Left lung (tissue), 10 donors: ENCODE data around the gene SLC17A8. TPM values are rescaled to one million over a fixed set of nuclear protein-coding genes. Genes with fewer than 3 reads are reported as not detected.

Experiments used
- ATAC-seq: fragments of 200-7000 bp; cut with Tn5 transposase; one replicate; pipeline ENCODE4 v1.9.1; 2020; ENCODE audit warnings: moderate library complexity
- DNase-seq, 4 donors: peaks; one replicate each; pipeline ENCODE4 v3.0.0-alpha.2; 2013 to 2020
- H3K27ac ChIP-seq, 2 donors: fragments of 200-600 bp; sonication (generic) in 1 of 2; one replicate each; pipeline versions ENCODE4 v1.5.0 to v1.8.0; 2020 to 2021
- H3K27me3 ChIP-seq, 2 donors: fragments of 200-600 bp; sonication (generic) in 1 of 2; one replicate each; pipeline versions ENCODE4 v1.5.0 to v1.8.0; 2020 to 2021
- H3K36me3 ChIP-seq, 2 donors: fragments of 200-600 bp; sonication (generic) in 1 of 2; one replicate each; pipeline versions ENCODE4 v1.5.0 to v1.8.0; 2020 to 2021
- H3K4me1 ChIP-seq, 2 donors: fragments of 200-600 bp; one replicate each; pipeline ENCODE4 v1.8.0; 2021
- H3K4me3 ChIP-seq, 2 donors: fragments of 200-600 bp; sonication (generic) in 1 of 2; one replicate each; pipeline versions ENCODE4 v1.5.0 to v1.8.0; 2020 to 2021; ENCODE audit warnings: mild to moderate bottlenecking in 1 of 2
- H3K9me3 ChIP-seq, 2 donors: fragments of 200-600 bp; sonication (generic) in 1 of 2; one replicate each; pipeline versions ENCODE4 v1.5.0 to v1.8.0; 2020 to 2021
- intact Hi-C, 2 donors: fragments of 100-400 bp; cut with DNase I; formaldehyde crosslinking; loops; one replicate each; pipeline versions ENCODE4 v1.11.2 to v1.14.2; 2022
- polyA plus RNA-seq, 6 donors: library from polyadenylated mRNA; unstranded; fragments of 120-200 nt; gene quantifications; one replicate each; pipeline ENCODE4 v1.2.1, GENCODE V29; 2013; ENCODE audit not compliant: insufficient read length in 6 of 6
- total RNA-seq, 2 donors: library from RNA; stranded (reverse); fragmentation: NEBNext Ultra II Directional; extraction: Animal tissue kit (Norgen Biotek cat#: 25700); gene quantifications; one replicate each; pipeline ENCODE4 v1.2.1, GENCODE V29; 2021
- TF ChIP-seq, protein P1 (sequence below), 2 donors: fragments of 200-600 bp; sonication (generic) in 1 of 2; IDR thresholded peaks; one replicate each; pipeline versions ENCODE4 v1.5.0 to v1.8.0; 2021; ENCODE audit warnings: antibody characterized with exemption in 2 of 2
- donor health status: DM: no; HTN: yes; CAD: no.
- donor health status: DM: no; HTN: no; CAD: no.

The SLC17A8 gene
- total and polyA plus RNA-seq, 8 donors, result 0.13 to 4.0 (median 2.8) TPM

DNA sequence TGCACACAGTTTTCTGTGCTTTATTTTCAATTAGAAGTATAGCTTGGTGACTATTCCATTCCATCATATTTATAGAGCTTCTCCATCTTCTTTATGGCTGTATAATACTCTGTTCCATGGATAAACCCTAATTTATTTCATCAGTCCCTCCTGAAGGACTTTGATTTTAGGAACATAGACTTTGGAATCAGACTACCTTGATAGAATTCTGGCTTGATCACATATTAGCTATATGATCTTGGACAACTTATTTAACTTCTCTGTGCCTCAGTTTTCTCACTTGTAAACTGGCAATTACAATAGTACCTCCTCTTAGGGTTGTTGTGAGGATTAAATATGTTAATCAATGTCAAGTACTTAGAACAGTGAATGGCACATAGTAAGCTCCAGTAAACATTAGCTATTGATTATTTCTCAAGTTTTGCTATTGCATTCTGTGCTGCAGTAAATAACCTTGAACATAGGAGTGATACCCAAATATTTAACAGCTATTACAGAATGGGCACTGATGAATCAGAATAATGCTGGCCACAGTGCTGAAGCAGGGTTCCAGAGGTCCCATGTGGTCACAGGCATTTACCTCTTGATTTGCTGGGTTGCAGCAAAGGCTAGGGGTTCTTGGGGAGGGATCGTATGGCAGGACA is 104.6 kb downstream of the SLC17A8 start:
- no peaks in the 10 kb centered on the region for H3K27me3 ChIP-seq
- no peaks in the 10 kb centered on the region for H3K4me1 ChIP-seq
- DNase-seq (no peak), ATAC-seq (no peak)
- intact Hi-C loops, result no loop called here
- H3K4me3 ChIP-seq, result no peak overlapping the region
- H3K27ac ChIP-seq, result no peak overlapping the region
- no peaks in the 10 kb centered on the region for H3K9me3 ChIP-seq
- TF ChIP-seq, protein P1, sequence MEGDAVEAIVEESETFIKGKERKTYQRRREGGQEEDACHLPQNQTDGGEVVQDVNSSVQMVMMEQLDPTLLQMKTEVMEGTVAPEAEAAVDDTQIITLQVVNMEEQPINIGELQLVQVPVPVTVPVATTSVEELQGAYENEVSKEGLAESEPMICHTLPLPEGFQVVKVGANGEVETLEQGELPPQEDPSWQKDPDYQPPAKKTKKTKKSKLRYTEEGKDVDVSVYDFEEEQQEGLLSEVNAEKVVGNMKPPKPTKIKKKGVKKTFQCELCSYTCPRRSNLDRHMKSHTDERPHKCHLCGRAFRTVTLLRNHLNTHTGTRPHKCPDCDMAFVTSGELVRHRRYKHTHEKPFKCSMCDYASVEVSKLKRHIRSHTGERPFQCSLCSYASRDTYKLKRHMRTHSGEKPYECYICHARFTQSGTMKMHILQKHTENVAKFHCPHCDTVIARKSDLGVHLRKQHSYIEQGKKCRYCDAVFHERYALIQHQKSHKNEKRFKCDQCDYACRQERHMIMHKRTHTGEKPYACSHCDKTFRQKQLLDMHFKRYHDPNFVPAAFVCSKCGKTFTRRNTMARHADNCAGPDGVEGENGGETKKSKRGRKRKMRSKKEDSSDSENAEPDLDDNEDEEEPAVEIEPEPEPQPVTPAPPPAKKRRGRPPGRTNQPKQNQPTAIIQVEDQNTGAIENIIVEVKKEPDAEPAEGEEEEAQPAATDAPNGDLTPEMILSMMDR (IDR thresholded peaks at IDR 0.05), result no peak
- H3K36me3 ChIP-seq, result no peaks in the 10 kb centered on the region

DNA sequence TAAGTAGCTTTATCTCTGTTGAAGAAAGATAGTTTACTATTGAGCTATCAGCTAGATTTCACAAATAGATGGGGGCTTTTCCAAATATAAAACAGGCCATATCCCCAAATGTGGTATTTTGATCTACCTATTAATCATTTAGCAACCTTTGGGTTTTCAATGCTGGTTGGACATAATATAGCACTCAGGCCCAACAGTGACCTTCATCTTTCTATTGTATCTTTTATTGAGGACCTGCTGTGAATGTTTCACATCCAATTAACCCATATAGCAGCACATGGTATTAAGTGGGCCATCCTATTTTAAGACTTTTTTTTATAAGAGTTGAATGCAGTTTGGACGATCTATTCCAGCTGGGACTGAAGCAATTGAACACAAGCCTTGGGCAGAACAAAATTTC is 106.8 kb downstream of the SLC17A8 start:
- Histone ChIP-seq H3K4me3 (no peak overlapping the region), H3K27ac (no peak overlapping the region), H3K4me1 (no peaks in the 10 kb centered on the region), H3K27me3 (no peaks in the 10 kb centered on the region), H3K9me3 (no peaks in the 10 kb centered on the region), H3K36me3 (no peaks in the 10 kb centered on the region)
- ATAC-seq, result no peak
- DNase-seq, result no peak
- TF ChIP-seq, protein P1 (IDR thresholded peaks at IDR 0.05), result no peak
- intact Hi-C loops, result no loop called here

DNA sequence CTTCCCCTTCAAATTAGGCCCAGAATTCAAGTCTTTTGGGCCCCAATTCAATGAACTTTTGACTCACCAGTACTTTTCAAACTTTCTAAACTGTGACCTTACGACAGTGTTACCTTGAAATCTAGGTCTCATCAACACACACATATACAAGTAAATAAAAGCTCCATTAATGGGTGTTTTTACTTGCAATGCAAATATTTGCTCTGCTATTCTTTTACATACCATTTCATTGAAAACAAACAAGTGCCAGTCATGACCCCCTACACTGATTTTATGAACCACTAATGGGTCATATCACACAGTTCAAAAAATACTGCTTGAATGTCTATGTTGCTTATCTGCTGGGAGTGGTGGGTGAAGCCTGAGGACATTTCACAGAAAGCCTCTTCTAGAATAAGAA is 107.7 kb downstream of the SLC17A8 start:
- ATAC-seq, result no peak
- H3K4me3 ChIP-seq, result no peak overlapping the region
- intact Hi-C loops, result no loop called here

DNA sequence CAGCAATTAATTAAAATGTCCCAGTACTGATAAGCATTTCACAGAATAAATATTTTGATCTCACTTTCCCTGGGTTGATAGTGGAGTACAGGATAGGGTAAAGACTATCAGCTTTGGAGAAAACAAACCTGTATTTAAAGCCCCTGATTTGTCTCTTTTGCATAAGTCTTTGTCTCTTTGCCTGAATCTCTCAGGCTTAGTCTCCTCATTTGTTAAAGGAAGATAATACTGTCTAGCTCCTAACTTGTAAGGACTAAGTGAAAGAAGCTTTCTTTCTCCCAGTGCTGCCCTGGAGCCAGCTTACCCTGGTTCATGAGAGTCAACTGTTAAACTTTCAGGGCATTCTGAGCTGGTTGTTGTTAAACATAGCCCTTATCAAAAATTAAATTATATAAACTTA is 111.3 kb downstream of the SLC17A8 start:
- Histone ChIP-seq H3K27ac (no peak overlapping the region), H3K9me3 (no peaks in the 10 kb centered on the region), H3K4me3 (no peak overlapping the region), H3K36me3 (no peaks in the 10 kb centered on the region), H3K27me3 (no peaks in the 10 kb centered on the region), H3K4me1 (no peaks in the 10 kb centered on the region)
- ATAC-seq, result no peak
- TF ChIP-seq, protein P1 (IDR thresholded peaks at IDR 0.05), result no peak
- no peak for DNase-seq
- intact Hi-C loops, result no loop called here

More for the DNA sequence above, 107.7 kb downstream of the SLC17A8 start:
- H3K4me1 ChIP-seq, result no peaks in the 10 kb centered on the region
- no peak for DNase-seq
- H3K36me3 ChIP-seq, result no peaks in the 10 kb centered on the region
- TF ChIP-seq, protein P1 (IDR thresholded peaks at IDR 0.05), result no peak
- no peaks in the 10 kb centered on the region for H3K27me3 ChIP-seq
- no peak overlapping the region for H3K27ac ChIP-seq
- no peaks in the 10 kb centered on the region for H3K9me3 ChIP-seq

Other genes starting within 250 kb of the SLC17A8 start
- 10 to 100 TPM; 26.9 to 33.0 TPM for gene BLTP3B, start 214.2 kb upstream of the SLC17A8 start, total RNA-seq
- gene BLTP3B, start 214.2 kb upstream of the SLC17A8 start, polyA plus RNA-seq, result 10 to 100 TPM; 20.1 to 27.3 (median 23.3) TPM
- gene ACTR6, start 156.3 kb upstream of the SLC17A8 start, total RNA-seq, result 10 to 100 TPM; 18.4 to 25.1 TPM
- gene ACTR6, start 156.3 kb upstream of the SLC17A8 start, polyA plus RNA-seq, result 10 to 100 TPM; 32.4 to 42.8 (median 34.0) TPM
- 1 to 10 TPM; 1.7 to 1.8 TPM for gene DEPDC4, start 90.0 kb upstream of the SLC17A8 start, total RNA-seq
- 1 to 10 TPM; 4.7 to 9.8 (median 6.9) TPM for gene DEPDC4, start 90.0 kb upstream of the SLC17A8 start, polyA plus RNA-seq
- gene SCYL2, start 89.9 kb upstream of the SLC17A8 start, total RNA-seq, result 10 to 100 TPM; 48.9 to 49.0 TPM
- gene SCYL2, start 89.9 kb upstream of the SLC17A8 start, polyA plus RNA-seq, result 10 to 100 TPM; 57.0 to 69.9 (median 62.8) TPM
- not detected for gene NR1H4, start 116.8 kb downstream of the SLC17A8 start, total RNA-seq
- gene NR1H4, start 116.8 kb downstream of the SLC17A8 start, polyA plus RNA-seq, result under 1 TPM; 0.20 to 0.72 (median 0.44) TPM
- 10 to 100 TPM; 14.7 to 15.8 TPM for gene GAS2L3, start 216.6 kb downstream of the SLC17A8 start, total RNA-seq
- 10 to 100 TPM; 17.0 to 38.2 (median 26.9) TPM for gene GAS2L3, start 216.6 kb downstream of the SLC17A8 start, polyA plus RNA-seq